ENCODE data around the gene ELP2.

DNA sequence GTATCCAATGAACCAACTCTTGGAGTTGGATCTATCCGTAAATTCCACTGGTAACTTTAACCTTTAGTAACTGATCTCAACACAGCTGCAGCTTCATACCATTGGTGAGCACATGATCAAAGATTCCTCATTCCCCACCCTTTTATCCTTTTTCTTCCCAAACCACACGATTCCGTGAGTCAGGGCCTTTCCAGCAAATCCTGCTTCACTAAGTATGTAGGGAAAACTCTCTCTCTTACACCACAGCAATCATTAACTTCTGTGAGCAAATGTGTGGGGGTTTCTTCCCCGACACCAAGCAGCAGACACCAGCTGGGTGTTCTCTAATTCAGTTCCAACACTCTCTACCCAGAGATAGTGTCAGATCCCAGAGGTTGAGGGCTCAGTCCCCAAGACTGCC is 23.5 kb downstream of the ELP2 start:
- TF ChIP-seq CTCF (conservative IDR thresholded peaks at IDR 0.05) = no peak
- TF ChIP-seq EZH2 (IDR thresholded peaks at IDR 0.05; ENCODE audit: low read depth) = no peak
